Sigmoid colon (tissue), 7 donors: Measurements from ENCODE around the gene SPTLC2. TPM values are rescaled to one million over a fixed set of nuclear protein-coding genes. Genes with fewer than 3 reads are reported as not detected.
"Not testable (repeated sequence)": the region's sequence is repeated elsewhere in the genome, so short reads cannot be mapped to it uniquely, and the experiment has no call there.

Source experiments
- DNase-seq: peaks from one replicate; pipeline ENCODE4 v3.0.0-alpha.2; 2019
- H3K27ac ChIP-seq, 4 donors: fragments of 200-600 bp; sonication (generic); one replicate each; pipeline ENCODE4 v1.5.1; 2016 to 2019; ENCODE audit warnings: mild to moderate bottlenecking in 1 of 4
- H3K27me3 ChIP-seq, 3 donors: fragments of 200-600 bp; sonication (generic); one replicate each; pipeline ENCODE4 v1.5.1; 2019; ENCODE audit warnings: mild to moderate bottlenecking in 1 of 3
- H3K36me3 ChIP-seq, 4 donors: fragments of 200-600 bp; sonication (generic); one replicate each; pipeline ENCODE4 v1.5.1; 2016 to 2019
- H3K4me1 ChIP-seq, 4 donors: fragments of 200-600 bp; sonication (generic); one replicate each; pipeline ENCODE4 v1.5.1; 2017 to 2019
- H3K4me3 ChIP-seq, 4 donors: fragments of 200-600 bp; sonication (generic); one replicate each; pipeline ENCODE4 v1.5.1; 2017 to 2019; ENCODE audit warnings: mild to moderate bottlenecking in 2 of 4, moderate library complexity in 1 of 4
- H3K9me3 ChIP-seq, 4 donors: fragments of 200-600 bp in 3 of 4; sonication (generic) in 3 of 4; one replicate each; pipeline versions ENCODE4 v1.5.1 to v1.6.1; 2013 to 2019
- CTCF ChIP-seq, 4 experiments: fragments of 450-650 bp in 3 of 4; fragments of 200-600 bp in 1 of 4; IDR thresholded peaks; one replicate each; pipeline ENCODE4 v1.5.1; 2016 to 2019; ENCODE audit warnings: antibody characterized with exemption in 4 of 4, mild to moderate bottlenecking in 3 of 4, moderate library complexity in 2 of 4
- EP300 ChIP-seq, 4 donors: sonication (generic); formaldehyde crosslinking; IDR thresholded peaks; one replicate each; pipeline ENCODE4 v1.6.1; 2017; ENCODE audit warnings: antibody characterized with exemption in 4 of 4
- POLR2A ChIP-seq, 2 donors: fragments of 450-650 bp; IDR thresholded peaks; one replicate each; pipeline ENCODE4 v1.6.1; 2016; ENCODE audit warnings: antibody characterized with exemption in 2 of 2, mild to moderate bottlenecking in 2 of 2, moderate library complexity in 2 of 2
- POLR2AphosphoS5 ChIP-seq, 4 donors: sonication (generic); formaldehyde crosslinking; IDR thresholded peaks; one replicate each; pipeline ENCODE4 v1.6.1; 2017; ENCODE audit warnings: antibody characterized with exemption in 4 of 4
- WGBS, 2 donors: extraction: QIAGEN DNeasy Blood & Tissue Kit; methylation state at CpG; one replicate each; pipeline ENCODE4 v1.1.7; 2013; 5-methylcytosine and 5-hydroxymethylcytosine counted together
- intact Hi-C: fragments of 100-400 bp; cut with DNase I; formaldehyde crosslinking; loops from one replicate; pipeline ENCODE4 v1.15.1; 2023
- polyA plus RNA-seq, 3 donors: library from polyadenylated mRNA; stranded (reverse); fragments of 200-250 nt; gene quantifications; one replicate each; pipeline ENCODE4 v1.2.3, GENCODE V29; 2013
- total RNA-seq, 4 donors: library from RNA; depleted of rRNA; stranded (reverse); fragments of >200 nt; gene quantifications; one replicate each; pipeline ENCODE4 v1.1.0, GENCODE V29; 2016
- donor health status: healthy with polysubstance abuse.
- donor health status: Bipolar disorder and iron deficiency.
- donor health status: healthy.

Gene SPTLC2
- total and polyA plus RNA-seq, 7 donors, result 2.8 to 27.6 (median 14.6) TPM

GRCh38 chr14:77640756-77641533 is 24.5 kb upstream of the SPTLC2 start:
- Histone ChIP-seq H3K9me3 (no peaks in the 10 kb centered on the region), H3K27ac (peak overlapping the region; percentile 72 to 76 (median 75)), H3K4me1 (peaks cover 0 to 18% (median 12%) of the 10 kb centered on the region in 4 donors), H3K27me3 (no peaks in the 10 kb centered on the region), H3K4me3 (peak overlapping the region in 3 of 4 donors; percentile 48 to 49 (median 48)), H3K36me3 (no peaks in the 10 kb centered on the region)
- intact Hi-C loops, result loop anchor here (10.0 kb wide), 1 partner anchor 164 kb away; the partner anchor contains the start of gene ADCK1
- no peak for TF ChIP-seq CTCF (IDR thresholded peaks at IDR 0.05)
- TF ChIP-seq POLR2A (IDR thresholded peaks at IDR 0.05), result no peak
- no peak for TF ChIP-seq POLR2AphosphoS5 (IDR thresholded peaks at IDR 0.05)
- TF ChIP-seq EP300 (IDR thresholded peaks at IDR 0.05), result no peak
- no peak for DNase-seq
- WGBS, 2 donors, result 51 to 62% methylated on average over 16 of the region's 16 CpGs

GRCh38 chr14:77638771-77639171 is 22.3 kb upstream of the SPTLC2 start:
- intact Hi-C loops, result no loop called here
- H3K9me3 ChIP-seq, result no peaks in the 10 kb centered on the region
- WGBS, 2 donors, result 70 to 81% methylated on average over 2 of the region's 2 CpGs
- H3K36me3 ChIP-seq, result no peaks in the 10 kb centered on the region
- TF ChIP-seq POLR2A (IDR thresholded peaks at IDR 0.05) (no peak), EP300 (IDR thresholded peaks at IDR 0.05) (no peak), CTCF (IDR thresholded peaks at IDR 0.05) (no peak), POLR2AphosphoS5 (IDR thresholded peaks at IDR 0.05) (no peak)
- no peaks in the 10 kb centered on the region for H3K27me3 ChIP-seq
- no peak overlapping the region for H3K4me3 ChIP-seq
- H3K4me1 ChIP-seq, result peaks cover 0 to 18% (median 12%) of the 10 kb centered on the region in 4 donors
- DNase-seq, result no peak
- H3K27ac ChIP-seq, result no peak overlapping the region

GRCh38 chr14:77635869-77636268 is 19.4 kb upstream of the SPTLC2 start:
- H3K36me3 ChIP-seq, H3K4me3 ChIP-seq, H3K4me1 ChIP-seq, DNase-seq, H3K9me3 ChIP-seq, intact Hi-C loops, H3K27me3 ChIP-seq, H3K27ac ChIP-seq: not testable (repeated sequence)
- 55 to 76% methylated on average over 4 of the region's 4 CpGs for WGBS, 2 donors

GRCh38 chr14:77635466-77635865 is 19.0 kb upstream of the SPTLC2 start:
- H3K36me3 ChIP-seq, H3K27me3 ChIP-seq, H3K4me3 ChIP-seq, intact Hi-C loops, H3K9me3 ChIP-seq, H3K27ac ChIP-seq, H3K4me1 ChIP-seq, DNase-seq: not testable (repeated sequence)
- 86 to 91% methylated on average over 8 of the region's 8 CpGs for WGBS, 2 donors

- Histone ChIP-seq H3K4me1 (no peaks in the 10 kb centered on the region), H3K9me3 (no peaks in the 10 kb centered on the region), H3K27me3 (no peaks in the 10 kb centered on the region), H3K27ac (no peak overlapping the region), H3K4me3 (no peak overlapping the region), H3K36me3 (no peaks in the 10 kb centered on the region)
- no peak for DNase-seq
- intact Hi-C loops, result no loop called here
- TF ChIP-seq CTCF (IDR thresholded peaks at IDR 0.05) (no peak), EP300 (IDR thresholded peaks at IDR 0.05) (no peak), POLR2A (IDR thresholded peaks at IDR 0.05) (no peak), POLR2AphosphoS5 (IDR thresholded peaks at IDR 0.05) (no peak)
- 66 to 84% methylated on average over 2 of the region's 2 CpGs for WGBS, 2 donors
Measured at GRCh38 chr14:77630111-77630510, 13.7 kb upstream of the SPTLC2 start.

- Histone ChIP-seq H3K27me3 (no peaks in the 10 kb centered on the region), H3K4me3 (no peak overlapping the region), H3K27ac (no peak overlapping the region), H3K9me3 (no peaks in the 10 kb centered on the region), H3K36me3 (no peaks in the 10 kb centered on the region), H3K4me1 (no peaks in the 10 kb centered on the region)
- WGBS, 2 donors, result 67 to 86% methylated on average over 3 of the region's 3 CpGs
- TF ChIP-seq CTCF (IDR thresholded peaks at IDR 0.05), result no peak
- TF ChIP-seq EP300 (IDR thresholded peaks at IDR 0.05), result no peak
- no peak for TF ChIP-seq POLR2A (IDR thresholded peaks at IDR 0.05)
- no peak for TF ChIP-seq POLR2AphosphoS5 (IDR thresholded peaks at IDR 0.05)
- DNase-seq, result no peak
- intact Hi-C loops, result no loop called here
Measured at GRCh38 chr14:77625360-77625759, 8.9 kb upstream of the SPTLC2 start.
